Measurements from ENCODE around the gene ANKRD28.

- TF ChIP-seq, protein P1, sequence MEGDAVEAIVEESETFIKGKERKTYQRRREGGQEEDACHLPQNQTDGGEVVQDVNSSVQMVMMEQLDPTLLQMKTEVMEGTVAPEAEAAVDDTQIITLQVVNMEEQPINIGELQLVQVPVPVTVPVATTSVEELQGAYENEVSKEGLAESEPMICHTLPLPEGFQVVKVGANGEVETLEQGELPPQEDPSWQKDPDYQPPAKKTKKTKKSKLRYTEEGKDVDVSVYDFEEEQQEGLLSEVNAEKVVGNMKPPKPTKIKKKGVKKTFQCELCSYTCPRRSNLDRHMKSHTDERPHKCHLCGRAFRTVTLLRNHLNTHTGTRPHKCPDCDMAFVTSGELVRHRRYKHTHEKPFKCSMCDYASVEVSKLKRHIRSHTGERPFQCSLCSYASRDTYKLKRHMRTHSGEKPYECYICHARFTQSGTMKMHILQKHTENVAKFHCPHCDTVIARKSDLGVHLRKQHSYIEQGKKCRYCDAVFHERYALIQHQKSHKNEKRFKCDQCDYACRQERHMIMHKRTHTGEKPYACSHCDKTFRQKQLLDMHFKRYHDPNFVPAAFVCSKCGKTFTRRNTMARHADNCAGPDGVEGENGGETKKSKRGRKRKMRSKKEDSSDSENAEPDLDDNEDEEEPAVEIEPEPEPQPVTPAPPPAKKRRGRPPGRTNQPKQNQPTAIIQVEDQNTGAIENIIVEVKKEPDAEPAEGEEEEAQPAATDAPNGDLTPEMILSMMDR (conservative IDR thresholded peaks at IDR 0.05; ENCODE audit: low read depth, low read length), result no peak
- no peak for TF ChIP-seq EZH2 (IDR thresholded peaks at IDR 0.05; ENCODE audit: low read length, unreplicated experiment)
Observed at GRCh38 chr3:15744176-15744575, 53.6 kb downstream of the ANKRD28 start.

All from PC-3 (cell line).